HS-5 (cell line): ENCODE data around the gene PCNX4.
"Not testable (repeated sequence)": the region's sequence is repeated elsewhere in the genome, so short reads cannot be mapped to it uniquely, and the experiment has no call there.

Source experiments
- DNase-seq: peaks from one replicate; pipeline ENCODE4 v3.0.0-alpha.2; 2012; ENCODE audit warnings: low read depth

PCNX4 gene

DNA sequence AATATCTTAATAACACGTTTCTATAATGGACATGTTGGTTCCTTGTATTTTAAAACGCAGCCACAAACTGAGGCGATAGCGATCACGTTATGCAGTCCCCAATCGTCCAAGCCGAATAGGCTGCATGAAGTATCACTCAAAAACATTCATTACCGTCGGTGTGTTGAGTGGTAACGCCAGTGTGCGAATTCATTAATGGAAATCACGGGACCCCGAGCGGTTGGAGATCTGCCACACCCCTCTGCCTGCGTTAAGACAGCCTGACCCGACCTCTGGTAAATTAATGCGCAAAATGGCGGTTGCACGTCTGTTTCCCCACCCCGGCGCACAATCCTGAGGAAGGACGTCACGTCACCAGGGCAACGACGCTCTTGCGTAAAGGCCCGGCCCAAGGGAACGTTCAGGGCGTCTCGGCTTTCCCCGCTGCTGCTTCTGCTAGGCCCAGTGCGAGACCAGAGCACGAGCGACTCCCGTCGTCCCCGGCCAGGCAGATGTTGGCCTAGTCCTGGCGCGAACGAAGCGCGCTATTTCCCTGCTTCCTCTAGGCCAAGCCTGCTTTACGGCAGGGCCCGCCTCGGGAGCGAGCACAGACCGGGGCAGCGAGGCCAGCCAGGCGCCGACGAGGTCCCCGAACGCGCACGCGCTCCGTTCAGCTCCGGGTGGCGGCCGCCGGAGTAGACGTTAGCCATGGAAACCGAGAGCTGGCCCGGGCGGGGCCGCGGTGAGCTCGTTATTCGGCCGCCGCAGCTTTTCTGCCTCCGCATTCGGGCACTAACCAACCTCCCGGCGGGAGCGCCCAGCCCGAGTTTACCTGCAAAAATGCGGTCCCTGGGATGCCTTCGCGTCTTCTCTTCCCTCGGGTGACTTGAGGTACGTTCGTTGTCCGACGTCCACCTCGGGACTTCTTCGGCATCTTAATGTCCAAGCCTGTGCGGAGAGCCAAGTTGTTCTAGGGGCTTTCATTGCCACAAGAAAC lies at the start of gene PCNX4:
Gene PCNX4, plus strand, starts transcription at position 374 of the 976 bp plus-strand sequence. CDS start 15,716 bp downstream, outside the sequence.
- DNase-seq = peak; percentile 92

DNA sequence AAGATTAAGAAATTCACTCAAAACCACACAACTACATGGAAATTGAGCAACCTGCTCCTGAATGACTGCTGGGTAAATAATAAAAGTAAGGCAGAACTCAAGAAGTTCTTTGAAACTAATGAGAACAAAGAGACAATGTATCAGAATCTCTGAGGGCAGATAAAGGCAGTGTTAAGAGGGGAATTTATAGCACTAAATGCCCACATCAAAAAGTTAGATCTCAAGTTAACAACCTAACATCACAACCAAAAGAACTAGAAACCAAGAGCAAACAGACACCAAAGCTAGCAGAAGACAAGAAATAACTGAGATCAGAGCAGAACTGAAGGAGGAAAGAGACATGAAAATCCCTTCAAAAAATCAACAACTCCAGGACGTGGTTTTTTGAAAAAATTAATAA lies 43.7 kb upstream of the PCNX4 start:
- not testable (repeated sequence) for DNase-seq

DNA sequence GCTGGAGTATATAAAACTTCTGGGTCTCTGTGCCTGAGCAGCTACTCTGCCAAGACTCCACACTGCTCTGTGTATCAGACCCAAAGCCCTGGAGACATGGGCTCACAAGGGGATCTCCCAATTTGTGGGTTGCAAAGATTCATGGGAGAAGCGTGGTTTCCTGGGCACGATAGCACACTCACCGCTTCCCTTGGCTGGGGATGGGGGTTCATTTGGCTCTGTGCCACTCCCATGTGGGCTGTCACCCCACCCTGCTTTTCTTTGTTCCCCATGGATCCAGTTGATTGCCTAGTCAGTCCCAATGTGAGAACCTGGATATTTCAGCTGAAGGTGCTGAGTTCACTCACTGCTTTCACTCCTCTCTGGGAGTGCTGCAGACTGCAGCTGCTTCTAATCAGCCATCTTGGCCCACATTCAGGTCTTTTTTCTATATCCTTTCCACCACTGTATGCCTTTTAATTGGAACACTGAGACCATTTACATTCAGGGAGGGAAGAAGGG lies 40.0 kb upstream of the PCNX4 start:
- DNase-seq = peak; percentile 3

DNA sequence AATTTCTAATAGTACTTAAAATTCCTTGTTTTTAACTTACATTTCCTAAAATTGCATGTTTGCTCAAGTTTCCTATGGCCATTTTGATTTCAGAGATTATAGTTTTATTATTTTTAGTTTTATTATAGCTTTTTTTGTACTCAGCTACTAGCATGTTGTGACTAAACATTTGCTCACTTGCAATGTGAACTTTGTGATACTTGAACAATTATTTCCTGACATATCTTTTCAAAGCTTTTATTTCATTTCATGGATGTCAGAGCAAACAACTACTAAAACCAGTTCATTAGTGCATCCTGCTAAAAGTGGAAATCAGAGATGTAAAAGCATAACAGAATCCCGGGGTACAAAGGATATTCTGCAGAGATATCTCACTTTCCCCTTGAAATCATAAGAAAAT lies 33.6 kb upstream of the PCNX4 start:
- no peak for DNase-seq

DNA sequence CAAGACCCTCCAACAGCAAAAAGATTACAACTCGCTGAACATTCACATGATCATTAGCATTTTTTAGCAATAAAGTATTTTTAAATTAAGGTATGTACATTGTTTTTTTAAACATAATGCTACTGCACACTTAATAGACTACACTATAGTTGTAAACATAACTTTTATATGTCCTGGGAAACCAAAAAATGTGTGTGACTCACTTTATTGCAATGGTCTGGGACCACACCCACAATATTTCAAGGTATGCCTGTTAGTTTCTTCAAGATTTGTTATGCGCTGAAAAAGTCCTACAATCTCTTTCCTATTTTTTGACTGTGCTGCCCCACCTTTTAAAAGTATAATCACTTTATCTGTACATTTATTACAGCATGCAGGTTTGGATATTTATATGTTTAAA lies 30.4 kb upstream of the PCNX4 start:
- peak; percentile 18 for DNase-seq

DNA sequence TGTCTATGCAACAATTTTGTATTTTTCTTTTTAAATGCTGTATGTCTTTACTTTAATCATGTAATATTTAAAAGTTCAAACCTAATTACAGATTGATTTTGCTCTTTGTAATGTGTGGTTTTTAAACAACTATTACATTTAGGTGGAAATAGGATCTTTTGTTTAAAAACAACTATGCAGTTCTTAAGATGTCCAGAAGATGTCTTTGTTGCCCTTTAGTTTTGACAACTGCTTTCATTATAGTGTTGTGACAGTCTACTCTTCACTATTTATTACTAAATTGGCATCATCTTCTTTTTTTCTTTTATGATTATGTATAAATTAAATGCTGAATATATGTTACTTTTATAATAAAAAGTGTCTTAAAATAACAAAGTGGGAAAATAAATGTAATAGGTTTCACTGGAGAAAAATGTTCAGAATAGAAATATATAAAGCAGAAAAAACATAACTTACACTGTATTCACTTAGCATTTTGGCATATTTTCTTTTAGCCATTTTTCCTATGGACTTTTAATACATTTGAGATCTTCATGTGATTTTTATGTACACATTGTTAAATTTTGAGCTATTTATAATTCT lies 27.1 kb upstream of the PCNX4 start:
- no peak for DNase-seq

DNA sequence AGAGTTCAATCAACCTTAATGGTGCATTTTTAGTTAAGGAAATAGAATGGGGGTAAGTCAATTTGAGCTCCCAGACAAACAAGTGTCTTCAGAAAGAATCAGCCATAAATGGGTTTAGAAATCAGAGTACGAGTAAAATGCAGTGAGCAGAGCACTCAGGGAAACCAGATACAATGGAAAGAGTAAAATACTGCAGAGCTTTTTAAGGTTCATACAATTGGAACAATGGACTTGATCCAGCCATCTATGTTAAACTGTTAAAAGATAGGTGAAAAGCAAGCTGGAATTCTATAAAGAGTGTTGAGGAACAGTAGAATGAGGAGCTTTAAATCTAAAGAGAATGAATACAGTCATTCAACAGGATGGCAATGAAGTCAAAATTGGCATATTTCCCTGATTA lies 23.8 kb upstream of the PCNX4 start:
- DNase-seq = no peak

DNA sequence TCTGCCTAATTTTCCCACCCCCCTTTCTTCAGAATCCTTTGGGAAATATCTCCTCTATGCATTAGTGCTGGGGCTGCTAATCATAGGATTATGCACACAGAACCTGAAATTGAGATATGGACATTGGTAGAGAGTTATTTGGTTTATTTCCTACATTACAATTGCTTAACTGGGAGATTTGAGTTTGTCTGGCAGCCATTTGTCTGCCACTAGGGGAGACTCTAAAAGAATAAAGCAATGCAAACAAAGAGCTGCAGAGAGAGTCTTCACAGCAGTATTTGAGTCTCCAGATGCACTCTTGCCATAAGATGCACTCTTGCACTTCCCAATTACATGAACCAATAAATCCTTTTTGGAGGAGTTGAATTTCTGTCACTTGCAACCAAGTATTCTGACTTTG lies 12.0 kb upstream of the PCNX4 start:
- DNase-seq = no peak

DNA sequence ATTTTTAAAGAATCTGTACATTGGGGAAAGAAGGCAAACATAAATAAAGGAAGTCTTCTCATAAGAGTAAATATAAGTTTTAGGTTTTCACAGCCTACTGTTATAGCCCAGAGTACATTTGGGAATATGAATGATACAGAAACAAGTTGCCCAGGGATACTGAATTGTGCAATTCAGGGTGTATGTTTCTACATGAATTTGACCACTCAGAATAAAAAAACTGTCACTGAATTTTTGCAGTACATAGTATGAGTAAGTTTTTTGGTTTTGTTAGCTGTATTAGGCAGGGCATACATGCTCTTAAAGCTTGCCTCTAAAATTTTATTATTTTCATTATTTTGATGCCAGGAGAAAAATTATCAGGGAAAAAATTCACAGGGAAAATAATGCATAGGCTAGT lies 6.6 kb upstream of the PCNX4 start:
- DNase-seq = no peak

DNA sequence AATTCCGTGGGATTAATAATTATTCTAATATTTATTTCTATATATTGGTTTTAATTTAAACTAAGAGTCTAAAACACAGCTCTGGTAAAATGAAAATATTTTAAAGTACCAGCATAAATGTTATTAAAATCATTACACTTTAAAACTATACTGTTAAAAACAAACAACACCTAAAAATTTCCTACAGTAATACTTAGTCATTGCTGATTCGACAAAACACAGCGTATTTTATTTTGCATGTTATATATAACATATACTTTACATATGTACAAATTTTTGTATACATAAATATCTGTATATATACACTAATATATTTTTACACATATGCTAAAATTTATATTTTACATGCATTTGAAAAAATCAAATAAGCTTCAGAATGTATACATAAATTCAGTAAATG lies 6.0 kb upstream of the PCNX4 start:
- no peak for DNase-seq

DNA sequence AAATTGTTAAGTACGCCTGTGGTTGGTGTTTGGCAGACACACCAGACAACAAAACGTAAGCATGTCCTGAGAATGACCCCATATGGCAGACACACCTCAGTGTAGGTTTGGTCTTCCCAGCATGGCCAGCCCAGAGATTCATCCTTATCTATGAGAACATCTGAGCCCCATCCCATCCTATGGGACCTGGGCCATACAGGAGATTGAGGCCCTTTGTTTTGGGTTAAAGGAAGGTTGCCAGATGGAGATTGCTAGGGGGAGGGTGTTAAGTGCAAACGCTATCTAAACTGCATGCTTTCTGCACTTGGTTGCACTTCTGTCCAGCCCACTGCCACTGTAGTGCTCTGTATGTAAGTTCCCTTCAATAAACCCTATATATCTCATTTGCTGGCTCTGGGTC lies 4.1 kb upstream of the PCNX4 start:
- no peak for DNase-seq

DNA sequence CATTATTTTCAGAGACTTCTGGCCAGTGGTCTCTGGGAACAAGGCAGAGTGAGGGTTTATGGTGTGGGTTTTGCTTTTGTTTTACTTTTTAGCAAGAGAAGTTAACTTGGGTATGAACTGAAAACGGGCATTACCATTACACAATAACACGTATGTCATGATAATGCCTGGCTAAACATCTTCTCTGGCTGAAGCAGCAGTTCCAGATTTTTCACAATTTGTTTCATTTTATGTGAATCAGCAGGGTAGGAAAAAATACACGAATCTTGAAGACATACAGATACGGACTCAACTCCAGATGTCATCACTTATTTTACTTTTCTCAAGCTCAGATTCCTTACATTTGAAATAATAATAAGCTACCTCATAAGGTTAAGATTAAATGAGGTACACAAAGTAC lies 2.5 kb upstream of the PCNX4 start:
- DNase-seq = no peak

DNA sequence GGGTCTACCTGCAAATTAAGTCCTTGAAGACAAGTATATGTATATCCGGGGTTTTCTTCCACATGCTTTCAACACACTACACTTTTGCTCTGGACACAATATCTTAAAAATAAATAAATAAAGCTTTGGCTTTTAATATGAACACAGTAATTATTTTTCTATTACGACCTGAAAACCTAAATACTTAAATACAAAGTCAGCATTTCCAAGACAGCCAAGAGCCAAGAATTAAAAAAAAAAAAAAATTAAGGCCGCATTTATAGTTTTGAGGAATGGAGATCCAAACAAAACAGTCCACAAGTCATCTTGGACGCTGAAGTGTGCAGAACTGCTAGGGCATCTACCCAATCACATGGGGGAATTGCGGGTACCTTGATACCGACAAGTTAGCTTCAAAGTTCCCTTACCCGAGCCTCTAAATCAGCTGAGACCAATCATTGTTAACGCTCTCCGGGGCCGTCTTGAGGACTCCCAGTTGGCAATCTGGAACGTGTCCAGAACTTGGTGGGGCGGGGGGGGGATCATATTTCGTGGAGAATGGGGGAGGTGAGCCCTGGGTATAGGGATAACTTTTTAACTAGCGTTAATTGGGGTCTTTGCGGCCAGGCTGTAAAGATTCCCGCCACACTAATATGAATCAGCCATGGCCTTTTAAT lies 731 bp upstream of the PCNX4 start:
- DNase-seq = no peak

DNA sequence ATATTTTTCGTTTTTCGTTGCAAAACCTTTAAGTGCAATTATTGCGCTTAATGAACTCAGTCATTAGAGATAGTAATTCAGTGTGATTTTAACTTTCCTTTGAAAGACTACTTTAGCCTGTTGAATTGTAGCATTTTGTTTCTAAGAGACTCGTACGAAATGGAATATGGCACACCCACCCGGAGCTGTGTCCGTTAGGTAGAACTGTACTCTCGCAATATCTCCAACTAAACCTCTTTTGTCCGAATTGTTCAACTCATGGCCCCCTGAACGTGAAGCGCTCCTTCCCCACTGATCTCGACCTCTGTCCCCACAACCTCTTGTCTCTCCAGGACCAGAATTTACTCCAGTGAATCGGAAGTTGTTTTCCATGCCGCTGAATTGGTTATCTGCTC lies 800 bp downstream of the PCNX4 start:
- DNase-seq = no peak

DNA sequence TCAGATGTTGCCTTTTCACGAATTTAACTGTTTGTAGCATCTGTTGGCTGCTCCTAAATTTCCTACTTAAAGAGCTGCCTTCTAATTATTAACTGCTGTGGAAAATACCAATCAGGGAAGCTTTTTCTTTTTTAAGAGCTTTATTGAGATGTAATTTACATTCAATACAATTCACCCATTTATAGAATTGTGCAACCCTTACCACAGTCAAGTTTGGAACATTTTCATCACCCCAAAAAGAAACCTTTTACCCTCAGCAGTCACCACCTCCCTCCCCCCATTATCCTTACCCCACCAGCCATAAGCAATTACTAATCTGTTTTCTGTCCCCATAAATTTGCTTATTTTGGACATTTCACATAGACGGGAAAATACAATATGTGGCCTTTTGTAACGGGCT lies 1.4 kb downstream of the PCNX4 start:
- DNase-seq = no peak

DNA sequence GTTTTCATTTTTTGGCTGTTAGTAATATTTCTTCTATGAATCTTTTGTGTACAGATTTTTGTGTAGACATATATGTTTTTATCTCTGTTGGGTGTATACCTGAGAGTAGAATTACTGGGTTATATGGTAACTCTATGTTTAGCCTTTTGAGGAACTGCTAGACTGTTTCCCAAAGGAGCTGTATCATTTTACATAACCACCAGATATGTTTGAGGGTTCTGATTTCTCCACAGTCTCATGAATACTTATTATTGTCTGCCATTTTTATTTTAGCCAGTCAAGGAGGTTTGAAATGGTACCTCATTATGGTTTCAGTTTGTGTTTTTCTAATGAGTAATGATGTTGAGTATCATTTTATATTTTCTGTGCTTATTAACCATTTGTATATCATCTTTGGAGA lies 1.9 kb downstream of the PCNX4 start:
- DNase-seq = no peak

DNA sequence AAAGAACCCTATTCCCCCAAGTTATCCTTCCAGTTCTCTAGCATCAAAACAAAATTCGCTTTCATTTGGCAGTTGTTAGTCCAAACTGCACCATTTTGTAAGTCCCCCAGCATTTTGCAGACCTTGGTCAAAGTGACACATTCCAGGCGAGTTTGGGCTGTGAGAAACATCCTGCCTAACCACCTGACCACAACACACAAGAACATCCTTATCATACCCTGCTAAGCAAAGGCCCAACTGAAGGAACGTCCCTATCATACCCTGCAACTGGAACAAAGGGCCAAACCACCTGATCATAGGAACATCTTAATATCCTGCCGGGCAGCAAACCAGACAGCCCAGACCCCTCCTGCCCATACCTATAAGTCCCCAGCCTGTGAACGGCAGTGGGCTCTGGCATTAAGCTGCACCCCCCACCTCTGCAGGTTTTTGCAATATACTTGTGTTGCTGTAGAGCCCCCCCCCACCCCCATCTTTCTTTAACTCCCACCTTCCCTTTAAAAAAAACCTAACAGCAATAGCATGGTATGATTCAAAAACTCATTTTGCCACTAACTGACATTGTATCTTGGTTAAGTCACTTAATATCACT lies 2.7 kb downstream of the PCNX4 start:
- peak; percentile 56 for DNase-seq

DNA sequence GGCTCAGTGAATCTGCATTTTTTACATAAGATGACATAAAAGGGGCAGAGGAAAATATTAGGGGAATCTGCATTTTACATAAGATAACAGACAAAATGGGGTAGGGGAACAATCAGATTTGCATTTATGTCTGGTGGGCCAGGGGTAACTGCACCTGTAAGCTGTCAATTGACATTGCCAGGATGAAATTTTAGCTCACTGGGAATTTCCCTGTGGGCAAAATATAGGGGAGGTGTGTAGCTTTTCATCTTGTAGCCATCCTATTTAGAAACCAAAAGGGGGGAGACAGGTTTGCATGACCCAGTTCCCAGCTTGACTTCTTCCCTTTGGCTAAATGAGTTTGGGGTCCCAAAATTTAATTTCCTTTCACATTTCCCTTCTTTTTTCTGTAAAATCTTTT lies 3.5 kb downstream of the PCNX4 start:
- DNase-seq = no peak

DNA sequence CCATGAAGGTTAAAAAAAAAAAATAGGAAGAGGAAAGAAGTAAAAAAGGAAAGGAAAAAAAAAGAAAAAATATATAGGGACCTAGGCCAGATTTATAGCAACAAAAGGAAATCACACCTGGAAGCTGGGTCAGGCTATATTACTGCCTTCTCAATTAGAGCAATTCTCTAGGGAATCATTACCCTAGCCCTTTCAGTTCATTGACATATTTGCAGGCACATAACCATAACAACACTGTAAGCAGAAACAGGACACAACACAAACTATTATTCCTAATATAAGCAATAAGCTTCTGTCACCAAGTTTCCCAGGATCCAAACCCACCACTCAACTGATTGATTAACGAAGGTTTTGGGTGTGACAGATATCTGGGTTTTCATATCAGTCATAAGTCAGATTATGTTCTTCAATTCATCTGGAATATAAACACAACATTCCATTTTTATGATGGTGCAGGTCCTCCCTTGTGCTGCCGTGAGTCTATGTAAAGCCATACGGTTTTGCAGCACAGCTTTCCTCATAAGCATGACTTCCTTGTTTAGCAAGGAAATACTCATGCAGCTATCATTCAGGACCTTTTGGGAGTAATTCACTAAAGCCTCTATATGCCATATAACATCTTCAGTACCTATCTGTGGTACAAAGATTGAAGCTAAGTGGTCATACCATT lies 4.2 kb downstream of the PCNX4 start:
- DNase-seq = peak; percentile 61

DNA sequence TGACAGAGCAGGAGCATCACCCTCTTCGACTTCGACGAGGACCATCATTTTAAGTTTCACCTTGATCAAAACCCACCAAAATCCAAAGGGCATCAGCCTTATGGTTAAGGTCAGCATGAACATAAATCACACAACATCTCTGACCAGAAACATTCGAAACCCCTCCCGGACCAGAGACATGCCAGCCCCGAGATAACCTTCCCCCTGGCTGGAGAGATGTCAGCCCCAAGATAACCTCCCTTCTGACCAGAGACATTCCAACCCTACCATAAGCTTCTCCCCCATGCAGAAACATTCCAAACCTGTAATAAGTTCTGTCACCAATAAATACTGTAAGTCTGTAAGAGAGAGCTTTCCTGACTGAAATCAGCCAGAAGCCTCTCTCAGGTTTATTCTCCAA lies 6.3 kb downstream of the PCNX4 start:
- DNase-seq = no peak

DNA sequence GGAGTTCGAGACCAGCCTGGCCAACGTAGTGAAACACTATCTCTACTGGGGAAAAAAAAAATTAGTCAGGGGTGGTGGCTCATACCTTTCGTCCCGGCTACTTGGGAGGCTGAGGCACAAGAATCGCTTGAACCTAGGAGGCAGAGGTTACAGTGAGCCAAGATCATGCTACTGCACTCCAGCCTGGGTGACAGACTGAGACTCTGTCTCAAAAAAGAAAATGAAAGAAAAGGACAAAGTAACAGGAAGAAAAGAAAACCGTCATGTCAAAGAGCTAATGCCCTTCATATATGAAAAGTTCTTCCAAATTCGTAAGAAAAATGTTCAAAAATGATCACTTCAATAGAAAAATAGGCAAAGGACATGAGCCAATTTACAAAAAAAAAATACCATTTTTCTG lies 8.1 kb downstream of the PCNX4 start:
- not testable (repeated sequence) for DNase-seq

DNA sequence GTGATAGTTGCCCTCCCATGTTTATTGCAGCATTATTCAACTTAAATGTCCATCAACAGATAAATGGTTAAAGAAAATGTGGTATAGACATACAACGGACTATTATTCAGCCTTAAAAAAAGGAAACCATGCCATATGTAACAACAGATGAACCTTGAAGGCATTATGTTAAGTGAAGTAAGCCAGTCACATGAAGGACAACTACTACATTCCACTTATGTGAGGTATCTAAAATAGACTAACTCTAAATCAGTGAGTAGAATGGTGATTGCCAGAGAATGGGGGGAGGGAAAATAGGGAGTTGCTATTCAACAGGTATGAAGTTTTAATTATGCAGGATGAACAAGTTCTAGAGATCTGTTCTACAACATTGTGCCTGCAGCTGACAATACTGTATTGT lies 10.1 kb downstream of the PCNX4 start:
- DNase-seq = no peak
